Measurements from ENCODE around the gene HERPUD1.

HERPUD1 gene

GRCh38 chr16:56970934-56971767 is 39.2 kb downstream of the HERPUD1 start:
- H3K4me3 ChIP-seq (ENCODE audit: low read length in 2 of 2) = no peak overlapping the region
- H2BK5ac ChIP-seq (ENCODE audit: low read length) = peak overlapping the region; percentile 69
- H2AFZ ChIP-seq (ENCODE audit: low read length) = no peak overlapping the region
- H2BK120ac ChIP-seq (ENCODE audit: low read depth, low read length) = peak overlapping the region; percentile 73
- peak overlapping the region; percentile 85 for H3K18ac ChIP-seq (ENCODE audit: low read length)
- no peak overlapping the region for H2BK15ac ChIP-seq (ENCODE audit: low read length)
- H3K79me1 ChIP-seq (ENCODE audit: low read depth, low read length) = no peaks in the 10 kb centered on the region
- H3K4me2 ChIP-seq (ENCODE audit: insufficient read depth, low read length, poor library complexity, severe bottlenecking) = no peak overlapping the region
- no peak overlapping the region for H3K27ac ChIP-seq (replicated peaks; ENCODE audit: low read length)
- peak overlapping the region; percentile 87 for H2AK5ac ChIP-seq (ENCODE audit: low read depth, low read length)
- no CpG with 5 or more reads among the region's 8 CpGs for WGBS, 2 donors (ENCODE audit: extremely low coverage in 2 of 2, insufficient read length in 2 of 2, insufficient replicate concordance in 1 of 2)
- H3K14ac ChIP-seq (ENCODE audit: low read length) = peak overlapping the region; percentile 91
- peak overlapping the region; percentile 81 for H2BK12ac ChIP-seq (ENCODE audit: low read length)
- H3K4me1 ChIP-seq (ENCODE audit: control insufficient read depth in 2 of 2, insufficient read depth in 1 of 2, low read depth in 1 of 2, low read length in 2 of 2) = peaks cover 2 to 4% of the 10 kb centered on the region in 2 donors
- peaks cover 0 to 1% of the 10 kb centered on the region in 2 donors for H3K9me3 ChIP-seq (replicated peaks in 1 of 2; ENCODE audit: control insufficient read depth in 2 of 2, insufficient read depth in 1 of 2, low read depth in 1 of 2, low read length in 2 of 2)
- H4K8ac ChIP-seq (ENCODE audit: low read depth, low read length) = no peak overlapping the region
- peak overlapping the region; percentile 13 for H3K23ac ChIP-seq (ENCODE audit: low read depth, low read length, poor library complexity)
- H4K91ac ChIP-seq (ENCODE audit: low read depth, low read length, poor library complexity) = no peak overlapping the region
- peaks cover 0 to 26% (median 0%) of the 10 kb centered on the region in 3 experiments for H3K27me3 ChIP-seq (ENCODE audit: control insufficient read depth in 3 of 3, insufficient read depth in 3 of 3, low read depth in 1 of 3, low read length in 3 of 3)
- no peak for DNase-seq (ENCODE audit: low spot score)
- H3K4ac ChIP-seq (ENCODE audit: low read length) = peak overlapping the region; percentile 55
- no peaks in the 10 kb centered on the region for H3K36me3 ChIP-seq (replicated peaks in 1 of 2; ENCODE audit: control insufficient read depth in 2 of 2, insufficient read depth in 2 of 2, low read length in 2 of 2)
- peak overlapping the region; percentile 54 for H3K9ac ChIP-seq (ENCODE audit: low read depth, low read length, poor library complexity)

- H4K91ac ChIP-seq (ENCODE audit: low read depth, low read length, poor library complexity) = no peak overlapping the region
- H2BK5ac ChIP-seq (ENCODE audit: low read length) = no peak overlapping the region
- H3K79me1 ChIP-seq (ENCODE audit: low read depth, low read length) = no peaks in the 10 kb centered on the region
- H3K4me1 ChIP-seq (ENCODE audit: control insufficient read depth in 2 of 2, insufficient read depth in 1 of 2, low read depth in 1 of 2, low read length in 2 of 2) = peaks cover 2 to 4% of the 10 kb centered on the region in 2 donors
- no peak overlapping the region for H3K27ac ChIP-seq (replicated peaks; ENCODE audit: low read length)
- H3K4ac ChIP-seq (ENCODE audit: low read length) = no peak overlapping the region
- no peak overlapping the region for H3K14ac ChIP-seq (ENCODE audit: low read length)
- no peaks in the 10 kb centered on the region for H3K36me3 ChIP-seq (replicated peaks in 1 of 2; ENCODE audit: control insufficient read depth in 2 of 2, insufficient read depth in 2 of 2, low read length in 2 of 2)
- H2BK15ac ChIP-seq (ENCODE audit: low read length) = no peak overlapping the region
- no peak overlapping the region for H3K23ac ChIP-seq (ENCODE audit: low read depth, low read length, poor library complexity)
- no peak overlapping the region for H2AK5ac ChIP-seq (ENCODE audit: low read depth, low read length)
- no peak overlapping the region for H2BK120ac ChIP-seq (ENCODE audit: low read depth, low read length)
- H3K9me3 ChIP-seq (replicated peaks in 1 of 2; ENCODE audit: control insufficient read depth in 2 of 2, insufficient read depth in 1 of 2, low read depth in 1 of 2, low read length in 2 of 2) = peaks cover 0 to 1% of the 10 kb centered on the region in 2 donors
- no CpG with 5 or more reads among the region's 3 CpGs for WGBS, 2 donors (ENCODE audit: extremely low coverage in 2 of 2, insufficient read length in 2 of 2, insufficient replicate concordance in 1 of 2)
- no peak overlapping the region for H3K9ac ChIP-seq (ENCODE audit: low read depth, low read length, poor library complexity)
- H4K8ac ChIP-seq (ENCODE audit: low read depth, low read length) = no peak overlapping the region
- no peak for DNase-seq (ENCODE audit: low spot score)
- H2BK12ac ChIP-seq (ENCODE audit: low read length) = no peak overlapping the region
- no peak overlapping the region for H3K18ac ChIP-seq (ENCODE audit: low read length)
- H3K4me3 ChIP-seq (ENCODE audit: low read length in 2 of 2) = no peak overlapping the region
- H3K4me2 ChIP-seq (ENCODE audit: insufficient read depth, low read length, poor library complexity, severe bottlenecking) = no peak overlapping the region
- H3K27me3 ChIP-seq (ENCODE audit: control insufficient read depth in 3 of 3, insufficient read depth in 3 of 3, low read depth in 1 of 3, low read length in 3 of 3) = peaks cover 0 to 27% (median 0%) of the 10 kb centered on the region in 3 experiments
- H2AFZ ChIP-seq (ENCODE audit: low read length) = no peak overlapping the region
These were observed 39.8 kb downstream of the HERPUD1 start for GRCh38 chr16:56971768-56972043.

GRCh38 chr16:56972403-56973293 is 40.7 kb downstream of the HERPUD1 start:
- WGBS, 2 donors (ENCODE audit: extremely low coverage in 2 of 2, insufficient read length in 2 of 2, insufficient replicate concordance in 1 of 2) = no CpG with 5 or more reads among the region's 18 CpGs
- Histone ChIP-seq H3K23ac (ENCODE audit: low read depth, low read length, poor library complexity) (no peak overlapping the region), H3K27me3 (ENCODE audit: control insufficient read depth in 3 of 3, insufficient read depth in 3 of 3, low read depth in 1 of 3, low read length in 3 of 3) (peaks cover 0 to 27% (median 0%) of the 10 kb centered on the region in 3 experiments)

GRCh38 chr16:56973294-56973689 is 41.4 kb downstream of the HERPUD1 start:
- Histone ChIP-seq H3K4me2 (ENCODE audit: insufficient read depth, low read length, poor library complexity, severe bottlenecking) (no peak overlapping the region), H3K14ac (ENCODE audit: low read length) (no peak overlapping the region), H3K9me3 (replicated peaks in 1 of 2; ENCODE audit: control insufficient read depth in 2 of 2, insufficient read depth in 1 of 2, low read depth in 1 of 2, low read length in 2 of 2) (peaks cover 0 to 1% of the 10 kb centered on the region in 2 donors), H3K23ac (ENCODE audit: low read depth, low read length, poor library complexity) (no peak overlapping the region), H4K91ac (ENCODE audit: low read depth, low read length, poor library complexity) (no peak overlapping the region), H2BK15ac (ENCODE audit: low read length) (no peak overlapping the region), H4K8ac (ENCODE audit: low read depth, low read length) (no peak overlapping the region), H3K36me3 (replicated peaks in 1 of 2; ENCODE audit: control insufficient read depth in 2 of 2, insufficient read depth in 2 of 2, low read length in 2 of 2) (no peaks in the 10 kb centered on the region), H2BK12ac (ENCODE audit: low read length) (no peak overlapping the region), H2AK5ac (ENCODE audit: low read depth, low read length) (peak overlapping the region; percentile 47), H3K27ac (replicated peaks; ENCODE audit: low read length) (no peak overlapping the region), H2BK120ac (ENCODE audit: low read depth, low read length) (no peak overlapping the region), H3K27me3 (ENCODE audit: control insufficient read depth in 3 of 3, insufficient read depth in 3 of 3, low read depth in 1 of 3, low read length in 3 of 3) (peaks cover 0 to 27% (median 0%) of the 10 kb centered on the region in 3 experiments), H3K4me3 (ENCODE audit: low read length in 2 of 2) (no peak overlapping the region), H3K18ac (ENCODE audit: low read length) (no peak overlapping the region), H3K4ac (ENCODE audit: low read length) (no peak overlapping the region), H3K4me1 (ENCODE audit: control insufficient read depth in 2 of 2, insufficient read depth in 1 of 2, low read depth in 1 of 2, low read length in 2 of 2) (peaks cover 2 to 4% of the 10 kb centered on the region in 2 donors), H3K9ac (ENCODE audit: low read depth, low read length, poor library complexity) (no peak overlapping the region), H3K79me1 (ENCODE audit: low read depth, low read length) (no peaks in the 10 kb centered on the region), H2AFZ (ENCODE audit: low read length) (no peak overlapping the region), H2BK5ac (ENCODE audit: low read length) (no peak overlapping the region)
- WGBS, 2 donors (ENCODE audit: extremely low coverage in 2 of 2, insufficient read length in 2 of 2, insufficient replicate concordance in 1 of 2) = no CpG with 5 or more reads among the region's 9 CpGs
- DNase-seq (ENCODE audit: low spot score) = no peak

More at GRCh38 chr16:56972403-56973293, 40.7 kb downstream of the HERPUD1 start:
- peak overlapping the region in 1 of 2 donors; percentile 22 for H3K4me3 ChIP-seq (ENCODE audit: low read length in 2 of 2)
- DNase-seq (ENCODE audit: low spot score) = no peak
- H3K27ac ChIP-seq (replicated peaks; ENCODE audit: low read length) = no peak overlapping the region
- no peak overlapping the region for H3K14ac ChIP-seq (ENCODE audit: low read length)
- H2BK15ac ChIP-seq (ENCODE audit: low read length) = no peak overlapping the region
- H3K9me3 ChIP-seq (replicated peaks in 1 of 2; ENCODE audit: control insufficient read depth in 2 of 2, insufficient read depth in 1 of 2, low read depth in 1 of 2, low read length in 2 of 2) = peaks cover 0 to 1% of the 10 kb centered on the region in 2 donors
- no peak overlapping the region for H2BK5ac ChIP-seq (ENCODE audit: low read length)
- H3K4me2 ChIP-seq (ENCODE audit: insufficient read depth, low read length, poor library complexity, severe bottlenecking) = no peak overlapping the region
- H3K4ac ChIP-seq (ENCODE audit: low read length) = no peak overlapping the region
- no peak overlapping the region for H2BK120ac ChIP-seq (ENCODE audit: low read depth, low read length)
- H3K9ac ChIP-seq (ENCODE audit: low read depth, low read length, poor library complexity) = no peak overlapping the region
- no peak overlapping the region for H3K18ac ChIP-seq (ENCODE audit: low read length)
- H3K4me1 ChIP-seq (ENCODE audit: control insufficient read depth in 2 of 2, insufficient read depth in 1 of 2, low read depth in 1 of 2, low read length in 2 of 2) = peaks cover 2 to 4% of the 10 kb centered on the region in 2 donors
- H3K79me1 ChIP-seq (ENCODE audit: low read depth, low read length) = no peaks in the 10 kb centered on the region
- no peaks in the 10 kb centered on the region for H3K36me3 ChIP-seq (replicated peaks in 1 of 2; ENCODE audit: control insufficient read depth in 2 of 2, insufficient read depth in 2 of 2, low read length in 2 of 2)
- no peak overlapping the region for H2BK12ac ChIP-seq (ENCODE audit: low read length)
- H2AK5ac ChIP-seq (ENCODE audit: low read depth, low read length) = peak overlapping the region; percentile 47
- no peak overlapping the region for H4K91ac ChIP-seq (ENCODE audit: low read depth, low read length, poor library complexity)
- H4K8ac ChIP-seq (ENCODE audit: low read depth, low read length) = no peak overlapping the region
- H2AFZ ChIP-seq (ENCODE audit: low read length) = no peak overlapping the region
